NCI-H526 treated with DMSO at 0.1 percent for 48 hours (cell line): ENCODE data around the gene DCAF17.
A peak's percentile ranks its signal among the peaks of the same experiment; 100 is the strongest.
"Not testable (repeated sequence)": the region's sequence is repeated elsewhere in the genome, so short reads cannot be mapped to it uniquely, and the experiment has no call there.

Experiments
- DNase-seq: peaks from one replicate; lab custom pipeline; 2025; lab: John Stamatoyannopoulos, UW

Gene DCAF17

GRCh38 chr2:171515672-171516298 lies 81.8 kb downstream of the DCAF17 start:
- no peak for DNase-seq

DNA sequence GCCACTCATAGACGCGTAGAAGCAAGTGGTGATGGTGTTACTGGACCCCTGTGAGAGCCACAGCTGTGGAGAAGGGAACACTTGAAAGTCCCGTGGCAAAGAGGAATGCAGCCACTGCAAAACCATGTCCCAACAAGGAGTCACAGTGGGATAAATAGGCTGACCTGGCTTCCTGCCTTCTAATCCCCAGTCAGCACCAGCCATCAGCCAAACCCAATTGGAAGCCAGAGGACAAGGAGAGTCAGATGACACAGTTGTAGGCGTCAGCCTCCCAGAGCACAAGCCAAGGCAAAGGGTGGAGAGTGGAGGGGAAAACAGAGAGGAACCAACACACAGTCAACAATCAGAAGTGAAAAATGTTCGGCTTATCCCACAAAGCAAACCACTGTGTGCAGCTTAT lies 82.8 kb downstream of the DCAF17 start:
- DNase-seq, result no peak

GRCh38 chr2:171520471-171520870 lies 86.4 kb downstream of the DCAF17 start:
- DNase-seq, result no peak

GRCh38 chr2:171521361-171522051 lies 87.5 kb downstream of the DCAF17 start:
- DNase-seq, result no peak

GRCh38 chr2:171522052-171522787 lies 88.2 kb downstream of the DCAF17 start, which contains the start of gene CYBRD1:
Gene CYBRD1 (plus strand): TSS chr2:171522474. CDS start chr2:171522546, 72 bp downstream.
- peak; percentile 11 for DNase-seq

DNA sequence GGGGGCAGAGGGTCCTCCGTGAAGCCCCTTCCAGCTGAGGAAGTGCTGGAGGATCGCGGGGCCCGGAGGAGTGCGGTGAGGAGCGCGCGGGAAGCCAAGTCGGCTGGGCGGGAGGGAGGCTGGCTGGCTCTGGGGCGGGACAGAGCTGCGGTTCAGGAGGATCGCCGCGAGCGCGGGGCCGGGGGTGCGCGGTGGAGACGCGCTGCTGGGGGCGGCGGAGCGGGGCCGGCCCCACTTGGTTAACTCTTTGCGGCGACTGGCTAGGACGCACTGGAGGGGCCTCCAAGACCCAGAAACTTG lies 88.7 kb downstream of the DCAF17 start:
- no peak for DNase-seq

- DNase-seq, result no peak
Measured at GRCh38 chr2:171523088-171524017, 89.3 kb downstream of the DCAF17 start.

DNA sequence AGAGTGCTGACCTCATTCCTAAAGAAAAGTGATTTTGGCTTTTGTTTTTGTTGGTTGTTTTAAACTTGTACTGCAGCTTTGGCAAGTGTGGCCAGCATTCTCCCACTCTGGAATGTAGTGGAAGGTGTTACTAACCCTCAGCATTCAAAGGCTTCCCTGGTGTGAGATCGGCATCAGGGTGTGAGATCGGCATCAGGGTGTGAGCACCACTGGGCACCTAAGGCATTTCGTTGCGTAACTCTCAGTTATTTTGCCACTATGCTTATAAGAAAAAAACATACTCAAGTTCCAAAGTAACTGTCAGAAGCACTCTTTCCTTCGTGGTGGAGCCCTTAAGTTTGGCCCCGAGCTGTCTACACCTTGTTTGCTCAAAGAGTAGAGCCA lies 90.0 kb downstream of the DCAF17 start:
- no peak for DNase-seq

DNA sequence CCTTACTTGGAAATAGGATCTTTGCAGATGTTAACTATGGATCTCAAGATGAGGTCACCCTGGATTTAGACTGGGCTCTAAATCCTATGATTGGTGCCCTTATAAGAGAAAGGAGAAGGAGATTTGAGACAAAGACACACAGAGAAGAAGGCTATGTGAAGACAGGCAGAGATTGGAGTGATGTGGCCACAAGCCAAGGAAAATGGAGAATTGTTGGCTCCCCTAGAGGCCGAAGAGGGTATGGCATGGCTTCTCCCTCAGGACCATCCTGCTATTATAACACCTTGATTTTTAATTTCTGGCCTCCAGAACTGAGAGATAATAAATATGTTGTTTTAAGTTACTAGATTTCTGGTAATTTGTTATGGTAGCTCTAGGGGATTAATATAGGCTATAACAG lies 95.9 kb downstream of the DCAF17 start:
- DNase-seq, result no peak

- no peak for DNase-seq
Measured at GRCh38 chr2:171530378-171530777, 96.4 kb downstream of the DCAF17 start.

DNA sequence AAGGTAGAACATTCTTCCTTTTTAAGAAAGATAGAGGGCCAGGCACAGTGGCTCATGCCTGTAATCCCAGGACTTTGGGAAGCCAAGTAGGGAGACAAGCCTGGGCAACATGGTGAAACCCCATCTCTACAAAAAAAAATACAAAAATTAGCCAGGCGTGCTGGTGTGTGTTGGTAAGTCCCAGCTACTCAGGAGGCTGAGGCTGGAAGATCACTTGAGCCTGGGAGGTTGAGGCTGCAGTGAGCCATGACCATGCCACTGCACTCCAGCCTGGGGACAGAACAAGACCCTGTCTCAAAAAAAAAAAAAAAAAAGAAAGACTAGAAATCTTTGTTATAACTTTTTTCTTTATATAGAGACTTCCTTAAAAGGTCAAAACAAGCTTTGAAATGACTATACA lies 96.8 kb downstream of the DCAF17 start:
- not testable (repeated sequence) for DNase-seq

DNA sequence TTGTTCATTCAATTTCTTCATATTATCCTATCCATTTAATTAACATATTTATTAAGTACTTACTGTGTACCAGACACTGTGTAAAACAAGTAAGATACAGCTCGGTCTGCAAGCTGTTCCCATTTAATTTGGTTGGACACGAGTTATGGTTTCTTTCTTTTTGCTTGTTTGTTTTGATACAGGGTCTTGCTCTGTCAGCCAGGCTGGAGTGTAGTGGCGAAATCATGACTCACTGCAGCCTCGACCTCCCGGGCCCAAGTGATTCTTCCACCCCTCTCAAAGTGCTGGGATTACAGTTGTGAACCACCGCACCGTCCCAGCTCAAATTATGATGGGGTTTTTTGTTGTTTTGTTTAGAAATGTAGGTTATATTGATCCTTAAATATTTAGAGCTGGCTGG lies 97.3 kb downstream of the DCAF17 start:
- DNase-seq, result no peak

DNA sequence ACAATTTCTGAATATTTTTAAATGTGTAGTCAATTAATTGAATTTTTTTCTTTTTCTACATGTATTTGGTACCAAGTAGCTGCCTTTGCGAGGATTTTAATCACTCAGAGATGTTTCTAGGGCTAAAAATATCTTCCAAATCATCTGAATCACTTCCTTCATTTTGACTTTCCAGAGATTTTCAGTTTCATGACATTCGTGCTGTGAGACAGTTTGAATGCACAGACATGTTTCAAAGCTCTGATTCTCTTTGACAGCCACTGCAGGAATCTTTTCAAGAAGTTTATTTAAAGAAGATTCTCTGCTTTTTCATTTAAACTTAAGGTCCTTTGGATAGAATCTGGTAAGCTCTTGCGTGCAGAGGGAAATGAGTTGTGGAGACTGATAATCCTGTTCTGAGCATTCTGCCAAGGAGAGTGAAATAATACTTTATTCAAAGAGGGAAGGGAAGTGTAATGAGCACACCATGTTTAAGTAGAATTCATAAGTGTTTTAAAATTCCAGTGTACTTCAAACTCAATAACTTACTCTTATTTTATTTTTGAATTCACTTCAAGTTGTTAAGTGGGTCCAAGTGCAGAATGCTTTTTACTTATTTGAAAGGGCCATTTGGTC lies 97.9 kb downstream of the DCAF17 start:
- DNase-seq, result no peak

- DNase-seq, result no peak
Measured at GRCh38 chr2:171533331-171533730, 99.3 kb downstream of the DCAF17 start.
